HG02678 (cell line): ENCODE measurements around the gene FAM167B.
"Not testable (repeated sequence)": the region's sequence is repeated elsewhere in the genome, so short reads cannot be mapped to it uniquely, and the experiment has no call there.

Experiments
- ATAC-seq: cut with Tn5 transposase; IDR thresholded peaks from one replicate; pipeline ENCODE4 v1.9.1; 2021; ENCODE audit warnings: mild to moderate bottlenecking, moderate library complexity; ENCODE audit not compliant: unreplicated experiment

FAM167B gene

DNA sequence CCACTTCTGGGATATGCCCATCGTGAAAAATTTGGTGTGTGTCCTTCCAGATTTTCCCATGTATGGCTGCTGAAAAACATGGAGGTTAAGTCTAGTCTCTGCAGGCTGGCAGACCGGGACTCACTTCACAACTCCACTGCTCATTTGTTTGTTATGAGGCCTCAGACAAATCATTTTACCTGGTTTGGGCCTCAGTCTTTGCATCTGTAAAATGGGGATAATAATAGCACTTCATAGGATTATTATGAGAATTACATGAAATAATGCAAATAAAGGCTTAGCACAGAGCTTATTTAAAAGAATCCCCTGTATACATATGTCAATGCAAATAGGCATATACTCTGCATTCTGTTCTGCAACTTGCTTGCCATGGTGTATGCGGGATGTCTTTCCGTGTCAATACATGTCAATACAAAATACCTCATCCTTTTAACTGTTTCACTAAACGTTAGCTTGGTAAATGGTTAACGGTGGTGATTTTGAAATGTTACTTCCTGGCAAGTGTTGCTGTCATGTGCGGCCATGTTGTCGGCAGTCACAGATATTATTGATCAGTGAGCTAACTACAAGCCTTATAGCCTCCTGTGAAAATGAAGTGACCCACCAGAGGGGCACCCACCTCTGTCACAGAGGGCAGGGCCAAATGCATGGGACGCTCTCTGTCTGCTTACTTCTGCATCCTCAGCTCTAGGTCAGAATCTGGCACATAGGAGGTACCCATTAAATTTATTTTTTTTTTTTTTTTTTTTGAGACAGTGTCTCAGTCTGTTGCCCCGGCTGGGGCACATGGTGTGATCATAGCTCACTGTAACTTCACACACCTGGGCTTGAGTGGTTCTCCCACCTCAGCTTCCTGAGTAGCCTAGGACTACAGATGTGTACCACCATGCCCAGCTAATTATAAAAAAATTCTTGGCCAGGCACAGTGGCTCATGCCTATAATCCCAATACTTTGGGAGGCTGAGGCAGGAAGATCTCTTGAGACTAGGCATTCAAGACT, 8.3 kb downstream of the FAM167B start:
- ATAC-seq = no peak

DNA sequence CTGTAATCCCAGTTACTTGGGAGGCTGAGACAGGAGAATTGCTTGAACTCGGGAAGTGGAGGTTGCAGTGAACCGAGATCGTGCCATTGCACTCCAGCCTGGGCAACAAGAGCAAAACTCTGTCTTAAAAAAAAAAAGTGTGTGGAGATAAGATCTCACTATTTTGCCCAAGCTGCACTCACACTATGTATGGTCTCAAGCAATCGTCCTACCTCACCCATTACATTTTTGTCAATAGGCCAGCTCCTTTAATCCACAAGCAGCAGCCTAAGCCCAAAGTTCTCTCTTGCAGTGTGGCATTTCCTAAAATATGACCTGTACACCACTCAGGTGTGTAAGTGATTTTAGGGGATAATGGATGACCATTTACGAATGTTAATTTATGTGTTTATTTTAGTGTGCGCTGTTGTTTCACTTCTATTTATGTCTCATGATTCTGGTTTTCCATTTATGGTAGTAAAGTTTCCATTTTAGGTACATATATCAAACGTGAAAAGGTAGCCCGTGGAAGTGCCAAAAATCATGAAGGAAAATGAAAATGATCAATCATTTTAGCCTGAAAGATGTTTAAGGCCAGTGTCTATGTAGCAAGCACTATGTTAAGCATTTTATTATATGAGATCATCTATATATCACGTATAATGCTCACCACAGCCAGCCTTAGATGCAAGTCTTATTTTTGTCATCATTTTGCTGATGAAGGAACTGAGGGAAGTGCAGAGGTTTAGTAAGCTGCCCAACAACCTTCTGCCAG, 9.6 kb downstream of the FAM167B start:
- no peak for ATAC-seq

DNA sequence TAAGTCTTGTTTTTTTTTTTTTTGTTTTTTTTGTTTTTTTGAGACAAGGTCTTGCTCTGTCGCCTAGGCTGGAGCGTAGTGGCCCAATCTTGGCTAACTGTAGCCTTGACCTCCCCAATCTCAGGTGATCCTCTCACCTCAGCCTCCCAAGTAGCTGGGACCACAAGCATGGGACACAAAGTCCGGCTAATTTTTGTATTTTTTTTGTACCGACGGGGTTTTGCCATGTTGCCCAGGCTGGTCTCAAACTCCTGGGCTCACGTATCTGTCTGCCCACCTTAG, 10.1 kb downstream of the FAM167B start:
- ATAC-seq = no peak

- ATAC-seq = not testable (repeated sequence)
Observed at GRCh38 chr1:32263236-32263593, 16.2 kb downstream of the FAM167B start.

GRCh38 chr1:32263744-32264143, 16.7 kb downstream of the FAM167B start:
- no peak for ATAC-seq

- ATAC-seq = no peak
Observed at GRCh38 chr1:32265846-32266245, 18.8 kb downstream of the FAM167B start.

DNA sequence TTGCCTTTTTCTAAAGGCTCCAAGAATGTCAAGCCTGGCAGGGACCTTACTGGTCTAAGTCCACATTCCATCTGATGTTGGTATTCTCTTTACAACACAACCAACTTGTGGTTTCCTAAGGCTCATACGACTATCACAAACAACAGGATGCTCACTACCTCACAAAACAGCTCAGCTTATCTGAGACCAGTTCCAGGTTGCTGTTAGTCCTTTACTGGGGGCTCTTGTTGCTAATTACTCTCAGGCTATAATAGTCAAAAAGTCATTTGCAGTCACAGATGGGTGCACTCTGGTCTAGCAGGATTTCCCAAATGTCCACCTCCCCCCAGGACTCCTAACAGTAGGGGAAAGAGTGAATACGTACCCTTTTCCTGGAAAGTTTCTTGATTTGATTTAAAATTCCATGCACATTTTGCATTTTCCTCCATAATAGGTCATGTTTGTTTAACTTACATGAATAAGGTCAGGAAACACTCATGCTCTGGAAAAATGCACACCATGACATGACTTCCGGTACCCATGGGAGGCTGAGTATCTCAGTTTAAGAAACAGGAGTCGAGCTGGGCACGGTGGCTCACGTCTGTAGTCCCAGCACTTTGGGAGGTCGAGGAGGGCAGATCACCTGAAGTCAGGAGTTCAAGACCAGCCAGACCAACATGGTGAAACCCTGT, 20.0 kb downstream of the FAM167B start:
- no peak for ATAC-seq

- ATAC-seq = no peak
Observed at GRCh38 chr1:32269744-32270143, 22.7 kb downstream of the FAM167B start.

- ATAC-seq = no peak
Observed at GRCh38 chr1:32272557-32273390, 25.8 kb downstream of the FAM167B start.

DNA sequence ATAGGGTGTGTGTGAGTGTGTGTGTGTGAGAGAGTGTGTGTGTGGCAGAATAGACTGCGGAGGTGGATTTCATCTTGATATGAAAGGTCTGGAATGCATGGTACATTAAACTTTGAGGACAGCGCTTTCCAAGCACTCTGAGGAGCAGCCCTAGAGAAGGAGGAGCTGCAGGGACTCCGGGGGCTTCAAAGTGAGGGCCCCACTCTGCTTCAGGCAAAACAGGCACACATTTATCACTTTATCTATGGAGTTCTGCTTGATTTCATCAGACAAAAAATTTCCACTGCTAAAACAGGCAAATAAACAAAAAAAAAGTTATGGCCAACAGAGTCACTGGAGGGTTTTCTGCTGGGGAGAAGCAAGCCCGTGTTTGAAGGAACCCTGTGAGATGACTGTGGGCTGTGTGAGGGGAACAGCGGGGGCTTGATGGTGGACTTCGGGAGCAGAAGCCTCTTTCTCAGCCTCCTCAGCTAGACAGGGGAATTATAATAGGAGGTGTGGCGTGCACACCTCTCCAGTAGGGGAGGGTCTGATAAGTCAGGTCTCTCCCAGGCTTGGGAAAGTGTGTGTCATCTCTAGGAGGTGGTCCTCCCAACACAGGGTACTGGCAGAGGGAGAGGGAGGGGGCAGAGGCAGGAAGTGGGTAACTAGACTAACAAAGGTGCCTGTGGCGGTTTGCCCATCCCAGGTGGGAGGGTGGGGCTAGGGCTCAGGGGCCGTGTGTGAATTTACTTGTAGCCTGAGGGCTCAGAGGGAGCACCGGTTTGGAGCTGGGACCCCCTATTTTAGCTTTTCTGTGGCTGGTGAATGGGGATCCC, 26.6 kb downstream of the FAM167B start:
- ATAC-seq = no peak

- ATAC-seq = no peak
Observed at GRCh38 chr1:32274646-32275340, 27.8 kb downstream of the FAM167B start.

- no peak for ATAC-seq
Observed at GRCh38 chr1:32275424-32275823, 28.4 kb downstream of the FAM167B start.

GRCh38 chr1:32276032-32276782, 29.2 kb downstream of the FAM167B start:
- no peak for ATAC-seq

- not testable (repeated sequence) for ATAC-seq
Observed at GRCh38 chr1:32284777-32285176, 37.8 kb downstream of the FAM167B start.

GRCh38 chr1:32285658-32286057, 38.6 kb downstream of the FAM167B start:
- no peak for ATAC-seq

DNA sequence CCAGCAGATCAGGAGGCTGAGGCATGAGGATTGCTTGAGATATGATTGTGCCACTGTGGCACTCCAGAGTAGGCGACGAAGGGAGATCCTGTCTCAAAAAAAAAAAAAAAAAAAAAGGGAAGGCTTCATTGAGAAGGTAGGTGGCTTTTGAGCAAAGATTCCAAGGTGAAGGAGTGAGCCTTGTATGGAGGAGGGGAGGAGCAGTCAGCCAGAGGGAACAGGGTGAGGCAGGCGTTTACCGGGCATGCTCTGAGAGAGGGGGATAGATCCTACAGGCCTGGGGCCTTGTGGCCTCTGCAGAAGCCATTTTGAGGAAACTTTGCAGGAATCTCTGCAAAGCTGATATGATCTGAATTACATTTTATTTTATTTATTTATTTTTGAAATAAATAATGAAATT, 39.7 kb downstream of the FAM167B start:
- no peak for ATAC-seq

DNA sequence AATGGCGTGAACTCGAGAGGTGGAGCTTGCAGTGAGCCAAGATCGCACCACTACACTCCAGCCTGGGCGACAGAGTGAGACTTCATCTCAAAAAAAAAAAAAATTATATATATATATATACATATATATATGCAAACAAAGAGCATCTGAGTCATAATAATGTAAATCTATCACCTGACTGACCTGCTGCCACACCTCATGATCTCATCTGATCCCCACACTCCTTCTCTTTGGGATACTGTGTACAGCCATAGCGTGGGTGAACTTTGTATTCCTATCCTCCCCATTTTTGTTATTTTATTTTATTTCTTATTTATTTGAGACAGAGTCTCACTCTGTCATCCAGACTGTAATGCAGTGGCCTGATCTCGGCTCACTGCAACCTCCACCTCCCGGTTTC, 42.2 kb downstream of the FAM167B start:
- ATAC-seq = no peak

DNA sequence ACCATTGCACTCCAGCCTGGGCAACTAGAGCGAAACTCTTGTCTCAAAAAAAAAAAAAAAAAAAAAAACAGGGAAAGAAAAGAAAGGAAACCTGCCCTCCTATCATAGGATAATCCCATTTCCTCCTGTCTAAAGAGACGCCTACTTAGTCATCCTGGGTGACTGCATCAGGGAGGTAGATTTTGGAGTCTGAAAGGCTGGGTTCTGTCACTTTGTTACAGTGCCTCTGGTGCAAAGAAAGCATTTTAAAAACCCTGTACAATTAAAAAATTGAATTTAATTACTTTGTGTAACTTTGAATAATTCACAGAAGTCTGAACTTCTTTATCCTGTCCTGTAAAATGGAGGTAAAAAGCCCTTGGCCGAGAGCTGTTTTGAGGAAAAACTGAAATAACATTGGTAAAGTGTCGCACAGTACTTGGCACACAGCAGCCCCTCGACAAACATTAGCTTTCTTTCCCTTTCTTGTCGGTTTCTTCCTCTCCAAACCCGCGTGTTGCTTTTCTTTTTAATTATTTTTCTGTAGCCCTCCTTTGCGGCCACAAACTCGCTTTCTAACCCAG, 44.2 kb downstream of the FAM167B start:
- ATAC-seq = no peak
